ENCODE results near the gene UBE2I. TPM values are rescaled to one million over a fixed set of nuclear protein-coding genes. Genes with fewer than 3 reads are reported as not detected.

UBE2I gene
- total RNA-seq, 2 donors from 2014 or later = 58.2 to 110 TPM

DNA sequence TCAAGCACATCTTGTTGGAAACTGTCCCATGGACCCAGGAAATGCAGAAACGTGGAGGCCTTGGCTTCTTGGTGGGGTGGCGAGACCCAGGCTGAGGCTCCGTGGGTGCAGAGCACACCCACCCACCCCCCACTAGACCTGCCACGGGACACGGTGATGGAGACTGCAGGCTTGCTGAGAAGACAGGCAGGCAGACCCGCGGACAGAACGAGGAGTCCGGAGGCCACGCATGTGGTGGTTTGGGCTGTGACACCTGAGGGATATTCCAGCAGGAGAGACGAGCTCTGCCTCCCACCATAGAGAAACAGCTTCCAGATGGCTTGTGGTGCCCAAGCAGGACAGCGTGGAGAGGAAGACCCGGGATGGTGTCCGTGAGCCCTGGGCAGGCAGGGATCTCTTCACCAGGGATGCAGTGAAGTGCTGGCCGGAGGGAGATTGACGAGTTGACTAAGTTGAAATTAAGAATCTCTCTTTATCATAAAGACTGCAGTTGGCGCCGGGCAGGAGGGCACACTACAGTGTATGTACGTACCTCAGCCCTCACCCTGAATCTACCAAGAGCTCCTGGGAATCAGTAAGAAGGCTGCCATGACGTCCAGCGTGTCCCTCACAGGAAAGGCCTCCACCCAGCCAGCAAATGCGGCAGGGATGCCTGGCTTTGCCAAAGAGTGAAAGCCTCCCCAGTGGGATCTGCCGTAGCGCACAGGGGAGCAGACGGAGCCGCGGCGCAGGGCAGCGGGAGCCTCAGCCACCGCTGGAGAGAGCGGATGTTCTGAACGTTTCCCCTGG lies 8.2 kb downstream of the UBE2I start:
- Histone ChIP-seq H3K4me1 (replicated peaks) (peaks cover 3% of the 10 kb centered on the region), H3K27me3 (replicated peaks; ENCODE audit: insufficient read depth) (no peaks in the 10 kb centered on the region), H3K36me3 (peaks cover 45 to 48% of the 10 kb centered on the region in 2 donors), H3K9me3 (no peaks in the 10 kb centered on the region), H3K4me3 (no peak overlapping the region), H3K27ac (no peak overlapping the region)
- 86% methylated on average over 32 of the region's 32 CpGs for WGBS
- TF ChIP-seq POLR2AphosphoS5 (IDR thresholded peaks at IDR 0.05) (no peak), POLR2A (IDR thresholded peaks at IDR 0.05) (no peak)
- TF ChIP-seq, protein P1, sequence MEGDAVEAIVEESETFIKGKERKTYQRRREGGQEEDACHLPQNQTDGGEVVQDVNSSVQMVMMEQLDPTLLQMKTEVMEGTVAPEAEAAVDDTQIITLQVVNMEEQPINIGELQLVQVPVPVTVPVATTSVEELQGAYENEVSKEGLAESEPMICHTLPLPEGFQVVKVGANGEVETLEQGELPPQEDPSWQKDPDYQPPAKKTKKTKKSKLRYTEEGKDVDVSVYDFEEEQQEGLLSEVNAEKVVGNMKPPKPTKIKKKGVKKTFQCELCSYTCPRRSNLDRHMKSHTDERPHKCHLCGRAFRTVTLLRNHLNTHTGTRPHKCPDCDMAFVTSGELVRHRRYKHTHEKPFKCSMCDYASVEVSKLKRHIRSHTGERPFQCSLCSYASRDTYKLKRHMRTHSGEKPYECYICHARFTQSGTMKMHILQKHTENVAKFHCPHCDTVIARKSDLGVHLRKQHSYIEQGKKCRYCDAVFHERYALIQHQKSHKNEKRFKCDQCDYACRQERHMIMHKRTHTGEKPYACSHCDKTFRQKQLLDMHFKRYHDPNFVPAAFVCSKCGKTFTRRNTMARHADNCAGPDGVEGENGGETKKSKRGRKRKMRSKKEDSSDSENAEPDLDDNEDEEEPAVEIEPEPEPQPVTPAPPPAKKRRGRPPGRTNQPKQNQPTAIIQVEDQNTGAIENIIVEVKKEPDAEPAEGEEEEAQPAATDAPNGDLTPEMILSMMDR (IDR thresholded peaks at IDR 0.05) = no peak
- intact Hi-C loops (cut with DNase I) = no loop called here
- DNase-seq (ENCODE audit: low spot score) = no peak

DNA sequence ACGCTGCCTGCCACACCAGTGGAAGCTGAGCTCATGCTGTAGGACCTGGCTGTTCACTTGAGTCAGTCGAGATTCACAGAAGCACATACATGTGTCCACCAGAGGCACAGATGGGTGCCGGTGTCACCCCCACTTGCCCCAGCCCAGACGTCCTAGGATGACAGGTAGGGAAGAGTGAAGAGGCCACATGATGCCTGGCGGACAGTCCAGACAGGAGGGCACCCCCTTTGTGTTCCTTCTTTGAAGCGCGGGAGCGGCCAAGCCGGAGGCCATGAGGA lies 8.8 kb downstream of the UBE2I start:
- H3K36me3 ChIP-seq = peaks cover 45 to 48% of the 10 kb centered on the region in 2 donors
- intact Hi-C loops (cut with DNase I) = no loop called here
- peaks cover 3% of the 10 kb centered on the region for H3K4me1 ChIP-seq (replicated peaks)
- no peaks in the 10 kb centered on the region for H3K27me3 ChIP-seq (replicated peaks; ENCODE audit: insufficient read depth)
- no peak overlapping the region for H3K4me3 ChIP-seq
- H3K9me3 ChIP-seq = no peaks in the 10 kb centered on the region
- H3K27ac ChIP-seq = no peak overlapping the region
- no peak for DNase-seq (ENCODE audit: low spot score)
- TF ChIP-seq, protein P1 (IDR thresholded peaks at IDR 0.05) = no peak
- 83% methylated on average over 9 of the region's 9 CpGs for WGBS

DNA sequence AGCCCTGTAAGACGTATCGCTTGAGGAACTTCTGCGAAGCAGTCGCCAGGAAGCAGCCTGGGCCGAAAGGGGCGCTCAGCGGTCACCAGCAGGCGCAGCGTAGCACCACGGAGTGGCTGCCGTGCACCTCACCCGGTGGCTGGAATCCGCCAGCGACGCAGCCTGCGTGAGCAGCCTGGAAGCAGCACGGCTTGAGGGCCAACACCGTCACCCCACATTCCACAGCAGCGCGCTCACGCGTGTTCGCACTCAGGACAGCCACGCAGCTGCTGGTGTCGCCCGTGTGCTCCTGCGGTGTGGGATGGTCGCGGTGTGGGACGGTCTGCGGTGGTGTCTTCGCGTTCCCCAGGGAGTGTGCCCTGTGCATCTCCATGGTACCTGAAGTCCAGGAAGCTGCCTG lies 9.6 kb downstream of the UBE2I start:
- no peak for DNase-seq (ENCODE audit: low spot score)
- Histone ChIP-seq H3K27me3 (replicated peaks; ENCODE audit: insufficient read depth) (no peaks in the 10 kb centered on the region), H3K27ac (no peak overlapping the region), H3K4me3 (no peak overlapping the region), H3K36me3 (peaks cover 45 to 48% of the 10 kb centered on the region in 2 donors), H3K4me1 (replicated peaks) (no peaks in the 10 kb centered on the region), H3K9me3 (no peaks in the 10 kb centered on the region)
- intact Hi-C loops (cut with DNase I) = no loop called here
- WGBS = 92% methylated on average over 28 of the region's 33 CpGs
- TF ChIP-seq, protein P1 (IDR thresholded peaks at IDR 0.05) = no peak
- TF ChIP-seq POLR2A (IDR thresholded peaks at IDR 0.05) = no peak
- TF ChIP-seq POLR2AphosphoS5 (IDR thresholded peaks at IDR 0.05) = no peak

DNA sequence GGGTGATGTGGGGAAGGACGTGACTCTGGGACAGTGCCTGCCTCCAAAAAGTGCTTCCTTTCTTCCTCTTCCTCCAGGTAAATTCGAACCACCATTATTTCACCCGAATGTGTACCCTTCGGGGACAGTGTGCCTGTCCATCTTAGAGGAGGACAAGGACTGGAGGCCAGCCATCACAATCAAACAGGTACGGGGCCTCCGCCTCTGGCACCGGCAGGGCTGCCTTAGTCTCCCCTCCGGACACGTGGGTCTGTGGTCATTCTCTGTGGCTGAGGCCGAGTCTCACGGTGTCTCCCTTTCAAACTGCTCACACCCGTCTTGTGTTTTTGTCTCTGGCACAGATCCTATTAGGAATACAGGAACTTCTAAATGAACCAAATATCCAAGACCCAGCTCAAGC lies 10.7 kb downstream of the UBE2I start:
- intact Hi-C loops (cut with DNase I) = no loop called here
- no peak overlapping the region for H3K4me3 ChIP-seq
- no peaks in the 10 kb centered on the region for H3K9me3 ChIP-seq
- DNase-seq (ENCODE audit: low spot score) = no peak
- H3K36me3 ChIP-seq = peaks cover 41 to 46% of the 10 kb centered on the region in 2 donors
- H3K4me1 ChIP-seq (replicated peaks) = no peaks in the 10 kb centered on the region
- H3K27me3 ChIP-seq (replicated peaks; ENCODE audit: insufficient read depth) = no peaks in the 10 kb centered on the region
- TF ChIP-seq, protein P1 (IDR thresholded peaks at IDR 0.05) = no peak
- TF ChIP-seq POLR2AphosphoS5 (IDR thresholded peaks at IDR 0.05) (no peak), POLR2A (IDR thresholded peaks at IDR 0.05) (no peak)
- no peak overlapping the region for H3K27ac ChIP-seq
- WGBS = 77% methylated on average over 12 of the region's 12 CpGs

DNA sequence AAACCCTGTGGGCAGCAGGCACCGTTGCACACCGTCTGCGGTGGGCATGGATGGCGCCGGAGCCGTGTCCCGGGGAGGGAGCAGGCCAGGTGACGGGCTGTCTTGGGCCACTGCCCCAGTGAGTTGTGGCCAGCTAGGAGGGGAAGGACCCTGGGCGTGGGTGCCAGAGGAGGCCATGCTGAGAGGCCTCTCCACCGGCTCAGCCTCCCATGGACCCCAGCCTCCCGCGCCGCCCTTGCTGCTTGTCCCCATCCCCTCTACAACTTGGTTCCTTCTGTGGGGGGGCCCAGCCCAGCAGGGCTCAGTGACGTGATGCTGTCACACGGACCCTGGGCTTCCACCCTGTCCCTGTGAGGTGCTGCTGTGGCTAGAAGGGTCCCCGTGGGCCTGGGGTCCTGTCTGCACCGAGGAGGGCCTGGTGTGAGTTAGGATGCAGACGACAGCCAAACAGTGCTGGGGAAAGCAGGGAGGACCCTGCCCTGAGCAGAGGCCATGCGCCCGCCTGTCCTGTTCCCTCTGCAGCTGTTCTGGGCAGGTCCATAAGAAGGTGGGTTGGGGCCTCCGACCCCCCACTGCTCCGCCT lies 11.3 kb downstream of the UBE2I start:
- no peak for TF ChIP-seq POLR2AphosphoS5 (IDR thresholded peaks at IDR 0.05)
- TF ChIP-seq, protein P1 (IDR thresholded peaks at IDR 0.05) = no peak
- TF ChIP-seq POLR2A (IDR thresholded peaks at IDR 0.05) = no peak
- DNase-seq (ENCODE audit: low spot score) = no peak
- H3K36me3 ChIP-seq = peaks cover 35 to 40% of the 10 kb centered on the region in 2 donors

More for the DNA sequence above, 11.3 kb downstream of the UBE2I start:
- Histone ChIP-seq H3K4me3 (no peak overlapping the region), H3K27ac (no peak overlapping the region), H3K9me3 (no peaks in the 10 kb centered on the region), H3K27me3 (replicated peaks; ENCODE audit: insufficient read depth) (no peaks in the 10 kb centered on the region), H3K4me1 (replicated peaks) (no peaks in the 10 kb centered on the region)
- intact Hi-C loops (cut with DNase I) = no loop called here
- 83% methylated on average over 21 of the region's 22 CpGs for WGBS

Data from prostate gland (tissue), 2 donors.